ENCODE data around the gene SHROOM2. TPM values are rescaled to one million over a fixed set of nuclear protein-coding genes. Genes with fewer than 3 reads are reported as not detected.

Gene SHROOM2
- total RNA-seq, 5 donors from 2014 or later (not counting 1 experiment from before 2014, with no cell fraction given), result 0.03 to 0.06 TPM; not detected in 3

- Histone ChIP-seq H3K27ac (ENCODE audit: low read length) (no peak overlapping the region), H3K4me3 (ENCODE audit: control insufficient read depth in 1 of 2, extremely low read depth in 1 of 2, low read length in 1 of 2) (no peak overlapping the region), H3K4me1 (ENCODE audit: control insufficient read depth in 1 of 2, extremely low read depth in 1 of 2, insufficient read depth in 2 of 2, low read length in 2 of 2) (no peaks in the 10 kb centered on the region), H3K27me3 (replicated peaks in 1 of 2; ENCODE audit: control insufficient read depth in 2 of 2, extremely low read depth in 1 of 2, insufficient read depth in 2 of 2, low read length in 1 of 2) (no peaks in the 10 kb centered on the region), H3K9me3 (no peaks in the 10 kb centered on the region), H3K36me3 (ENCODE audit: control insufficient read depth in 2 of 2, extremely low read depth in 1 of 2, insufficient read depth in 1 of 2, low read length in 1 of 2) (no peaks in the 10 kb centered on the region)
- peaks cover 11 to 26% of the 10 kb centered on the region in 2 donors for H3K27me3 Mint-ChIP-seq
- DNase-seq (no peak), ATAC-seq (replicated peaks in 1 of 4) (no peak)
- 74% methylated on average over 3 of the region's 14 CpGs for WGBS (ENCODE audit: insufficient coverage)
- no peaks in the 10 kb centered on the region for H3K4me1 Mint-ChIP-seq
- H3K36me3 Mint-ChIP-seq, result no peaks in the 10 kb centered on the region
- ChIA-PET CTCF (no interaction called here), POLR2A (no interaction called here)
- no peak overlapping the region for H3K27ac Mint-ChIP-seq
- H3K4me3 Mint-ChIP-seq, result no peak overlapping the region
- H3K9me3 Mint-ChIP-seq, result no peaks in the 10 kb centered on the region
Measured at GRCh38 chrX:9859711-9860555, 73.7 kb downstream of the SHROOM2 start.

- no peak overlapping the region for H3K4me3 ChIP-seq (ENCODE audit: control insufficient read depth in 1 of 2, extremely low read depth in 1 of 2, low read length in 1 of 2)
- ATAC-seq (replicated peaks in 1 of 4) (no peak), DNase-seq (no peak)
- Mint-ChIP-seq H3K36me3 (no peaks in the 10 kb centered on the region), H3K4me3 (no peak overlapping the region), H3K4me1 (no peaks in the 10 kb centered on the region), H3K27me3 (peaks cover 11 to 22% of the 10 kb centered on the region in 2 donors), H3K9me3 (no peaks in the 10 kb centered on the region), H3K27ac (no peak overlapping the region)
- H3K36me3 ChIP-seq (ENCODE audit: control insufficient read depth in 2 of 2, extremely low read depth in 1 of 2, insufficient read depth in 1 of 2, low read length in 1 of 2), result no peaks in the 10 kb centered on the region
- no peaks in the 10 kb centered on the region for H3K9me3 ChIP-seq
- H3K27me3 ChIP-seq (replicated peaks in 1 of 2; ENCODE audit: control insufficient read depth in 2 of 2, extremely low read depth in 1 of 2, insufficient read depth in 2 of 2, low read length in 1 of 2), result no peaks in the 10 kb centered on the region
- ChIA-PET POLR2A (no interaction called here), CTCF (no interaction called here)
- no CpG with 5 or more reads among the region's 1 CpG for WGBS (ENCODE audit: insufficient coverage)
- no peaks in the 10 kb centered on the region for H3K4me1 ChIP-seq (ENCODE audit: control insufficient read depth in 1 of 2, extremely low read depth in 1 of 2, insufficient read depth in 2 of 2, low read length in 2 of 2)
- H3K27ac ChIP-seq (ENCODE audit: low read length), result no peak overlapping the region
Measured at GRCh38 chrX:9860826-9861225, 74.6 kb downstream of the SHROOM2 start.

GRCh38 chrX:9861711-9862110 lies 75.5 kb downstream of the SHROOM2 start:
- H3K36me3 Mint-ChIP-seq, result no peaks in the 10 kb centered on the region
- DNase-seq (no peak), ATAC-seq (replicated peaks in 1 of 4) (no peak)
- Histone ChIP-seq H3K36me3 (ENCODE audit: control insufficient read depth in 2 of 2, extremely low read depth in 1 of 2, insufficient read depth in 1 of 2, low read length in 1 of 2) (no peaks in the 10 kb centered on the region), H3K27me3 (replicated peaks in 1 of 2; ENCODE audit: control insufficient read depth in 2 of 2, extremely low read depth in 1 of 2, insufficient read depth in 2 of 2, low read length in 1 of 2) (peaks cover 0 to 3% of the 10 kb centered on the region in 2 experiments), H3K4me1 (ENCODE audit: control insufficient read depth in 1 of 2, extremely low read depth in 1 of 2, insufficient read depth in 2 of 2, low read length in 2 of 2) (no peaks in the 10 kb centered on the region), H3K4me3 (ENCODE audit: control insufficient read depth in 1 of 2, extremely low read depth in 1 of 2, low read length in 1 of 2) (no peak overlapping the region), H3K27ac (ENCODE audit: low read length) (no peak overlapping the region), H3K9me3 (no peaks in the 10 kb centered on the region)
- CTCF ChIA-PET, result no interaction called here
- no peaks in the 10 kb centered on the region for H3K9me3 Mint-ChIP-seq
- no peak overlapping the region for H3K27ac Mint-ChIP-seq
- no peak overlapping the region for H3K4me3 Mint-ChIP-seq
- POLR2A ChIA-PET, result no interaction called here
- H3K27me3 Mint-ChIP-seq, result peaks cover 16 to 26% of the 10 kb centered on the region in 2 donors
- 91% methylated on average over 4 of the region's 9 CpGs for WGBS (ENCODE audit: insufficient coverage)
- H3K4me1 Mint-ChIP-seq, result peaks cover 0 to 2% (median 0%) of the 10 kb centered on the region in 3 donors

- Mint-ChIP-seq H3K4me3 (no peak overlapping the region), H3K36me3 (no peaks in the 10 kb centered on the region), H3K4me1 (peaks cover 0 to 4% (median 0%) of the 10 kb centered on the region in 3 donors), H3K9me3 (no peaks in the 10 kb centered on the region), H3K27ac (no peak overlapping the region), H3K27me3 (peaks cover 24 to 30% of the 10 kb centered on the region in 2 donors)
- Histone ChIP-seq H3K27me3 (replicated peaks in 1 of 2; ENCODE audit: control insufficient read depth in 2 of 2, extremely low read depth in 1 of 2, insufficient read depth in 2 of 2, low read length in 1 of 2) (peaks cover 0 to 4% of the 10 kb centered on the region in 2 experiments), H3K9me3 (no peaks in the 10 kb centered on the region), H3K27ac (ENCODE audit: low read length) (no peak overlapping the region), H3K4me3 (ENCODE audit: control insufficient read depth in 1 of 2, extremely low read depth in 1 of 2, low read length in 1 of 2) (no peak overlapping the region), H3K36me3 (ENCODE audit: control insufficient read depth in 2 of 2, extremely low read depth in 1 of 2, insufficient read depth in 1 of 2, low read length in 1 of 2) (no peaks in the 10 kb centered on the region), H3K4me1 (ENCODE audit: control insufficient read depth in 1 of 2, extremely low read depth in 1 of 2, insufficient read depth in 2 of 2, low read length in 2 of 2) (no peaks in the 10 kb centered on the region)
- ChIA-PET POLR2A (no interaction called here), CTCF (no interaction called here)
- no peak for DNase-seq
- WGBS (ENCODE audit: insufficient coverage), result 94% methylated on average over 7 of the region's 11 CpGs
- ATAC-seq (replicated peaks in 1 of 4), result no peak
Measured at GRCh38 chrX:9862525-9862924, 76.3 kb downstream of the SHROOM2 start.

- H3K27ac Mint-ChIP-seq, result no peak overlapping the region
- H3K27me3 Mint-ChIP-seq, result peaks cover 26 to 30% of the 10 kb centered on the region in 2 donors
- ATAC-seq (replicated peaks in 1 of 4), result no peak
- H3K36me3 Mint-ChIP-seq, result no peaks in the 10 kb centered on the region
- H3K4me3 ChIP-seq (ENCODE audit: control insufficient read depth in 1 of 2, extremely low read depth in 1 of 2, low read length in 1 of 2), result no peak overlapping the region
- H3K4me1 ChIP-seq (ENCODE audit: control insufficient read depth in 1 of 2, extremely low read depth in 1 of 2, insufficient read depth in 2 of 2, low read length in 2 of 2), result no peaks in the 10 kb centered on the region
- 85% methylated on average over 3 of the region's 7 CpGs for WGBS (ENCODE audit: insufficient coverage)
- no peaks in the 10 kb centered on the region for H3K9me3 ChIP-seq
- no peak for DNase-seq
- H3K4me3 Mint-ChIP-seq, result no peak overlapping the region
- no peaks in the 10 kb centered on the region for H3K36me3 ChIP-seq (ENCODE audit: control insufficient read depth in 2 of 2, extremely low read depth in 1 of 2, insufficient read depth in 1 of 2, low read length in 1 of 2)
- H3K27ac ChIP-seq (ENCODE audit: low read length), result no peak overlapping the region
- ChIA-PET CTCF (no interaction called here), POLR2A (no interaction called here)
- no peaks in the 10 kb centered on the region for H3K9me3 Mint-ChIP-seq
- peaks cover 0 to 4% (median 0%) of the 10 kb centered on the region in 3 donors for H3K4me1 Mint-ChIP-seq
- peaks cover 0 to 6% of the 10 kb centered on the region in 2 experiments for H3K27me3 ChIP-seq (replicated peaks in 1 of 2; ENCODE audit: control insufficient read depth in 2 of 2, extremely low read depth in 1 of 2, insufficient read depth in 2 of 2, low read length in 1 of 2)
Measured at GRCh38 chrX:9862953-9863352, 76.7 kb downstream of the SHROOM2 start.

- peaks cover 0 to 6% of the 10 kb centered on the region in 2 experiments for H3K27me3 ChIP-seq (replicated peaks in 1 of 2; ENCODE audit: control insufficient read depth in 2 of 2, extremely low read depth in 1 of 2, insufficient read depth in 2 of 2, low read length in 1 of 2)
- H3K27ac ChIP-seq (ENCODE audit: low read length), result no peak overlapping the region
- no peaks in the 10 kb centered on the region for H3K36me3 Mint-ChIP-seq
- no peaks in the 10 kb centered on the region for H3K36me3 ChIP-seq (ENCODE audit: control insufficient read depth in 2 of 2, extremely low read depth in 1 of 2, insufficient read depth in 1 of 2, low read length in 1 of 2)
- H3K4me1 ChIP-seq (ENCODE audit: control insufficient read depth in 1 of 2, extremely low read depth in 1 of 2, insufficient read depth in 2 of 2, low read length in 2 of 2), result no peaks in the 10 kb centered on the region
- H3K4me3 ChIP-seq (ENCODE audit: control insufficient read depth in 1 of 2, extremely low read depth in 1 of 2, low read length in 1 of 2), result no peak overlapping the region
- no peaks in the 10 kb centered on the region for H3K9me3 ChIP-seq
- peaks cover 0 to 4% (median 0%) of the 10 kb centered on the region in 3 donors for H3K4me1 Mint-ChIP-seq
- H3K27me3 Mint-ChIP-seq, result peaks cover 26 to 30% of the 10 kb centered on the region in 2 donors
- no peak for DNase-seq
- no peak for ATAC-seq (replicated peaks in 1 of 4)
- ChIA-PET CTCF (no interaction called here), POLR2A (no interaction called here)
- H3K27ac Mint-ChIP-seq, result no peak overlapping the region
- no peak overlapping the region for H3K4me3 Mint-ChIP-seq
- H3K9me3 Mint-ChIP-seq, result no peaks in the 10 kb centered on the region
- WGBS (ENCODE audit: insufficient coverage), result no CpG with 5 or more reads among the region's 10 CpGs
Measured at GRCh38 chrX:9864011-9864410, 77.8 kb downstream of the SHROOM2 start.
